Measurements from ENCODE around the gene ZCCHC24. TPM values are rescaled to one million over a fixed set of nuclear protein-coding genes. Genes with fewer than 3 reads are reported as not detected.

ZCCHC24 gene
- total and polyA plus RNA-seq, 2 of the 8 experiments (the other 6 are each of a cell fraction or from before 2014, with no cell fraction given): 3.9 to 6.9 TPM

- no peak overlapping the region for H2BK5ac ChIP-seq (ENCODE audit: low read depth, low read length)
- no peak overlapping the region for H3K18ac ChIP-seq (ENCODE audit: extremely low read depth, low read length)
- H2BK20ac ChIP-seq (ENCODE audit: low read length): no peak overlapping the region
- ChIA-PET CTCF (ENCODE audit: partially characterized antibody) (interaction anchor here (0.7 to 10.0 kb wide), 37 partner anchors 8 to 361 kb away, joined by 3 to 101 read pairs (median 6); partner anchors contain the start of genes PPIF and ZCCHC24), POLR2A (ENCODE audit: partially characterized antibody) (interaction anchor here (1.2 kb wide), 1 partner anchor 44 kb away, joined by 3 read pairs; no protein-coding TSS in a partner anchor)
- H3K9me3 ChIP-seq (ENCODE audit: insufficient read depth in 2 of 2, low read depth in 1 of 2, low read length in 1 of 2): no peaks in the 10 kb centered on the region
- H2BK120ac ChIP-seq (replicated peaks; ENCODE audit: low read depth, low read length): no peak overlapping the region
- no peak overlapping the region for H2BK15ac ChIP-seq (ENCODE audit: low read length)
- H3K9ac ChIP-seq (replicated peaks in 1 of 4; ENCODE audit: extremely low read depth in 1 of 4, low read depth in 3 of 4, low read length in 3 of 4): no peak overlapping the region
- H2AFZ ChIP-seq (ENCODE audit: low read length): no peak overlapping the region
- no peak overlapping the region for H3K23ac ChIP-seq (ENCODE audit: insufficient read length)
- H4K91ac ChIP-seq (replicated peaks; ENCODE audit: insufficient read length, low read length): no peak overlapping the region
- no peak overlapping the region for H4K8ac ChIP-seq (ENCODE audit: extremely low read depth, insufficient read depth, low read length)
- no peaks in the 10 kb centered on the region for H3K36me3 ChIP-seq (ENCODE audit: control insufficient read depth in 2 of 4, insufficient read depth in 4 of 4, low read length in 3 of 4)
- H3K4me1 ChIP-seq (replicated peaks in 1 of 4; ENCODE audit: control insufficient read depth in 3 of 4, insufficient read depth in 4 of 4, low read length in 3 of 4): peaks cover 0 to 3% (median 0%) of the 10 kb centered on the region in 4 experiments; a peak in 1 of 7 replicates
- no peaks in the 10 kb centered on the region for H4K20me1 ChIP-seq (replicated peaks in 1 of 2; ENCODE audit: control insufficient read depth in 1 of 2, insufficient read depth in 2 of 2, low read length in 2 of 2)
- no peak overlapping the region for H3K4ac ChIP-seq (replicated peaks; ENCODE audit: insufficient read length, low read depth, low read length)
- no peaks in the 10 kb centered on the region for H3K79me1 ChIP-seq (ENCODE audit: low read depth, low read length)
- DNase-seq (ENCODE audit: low read depth in 1 of 2, low spot score in 2 of 2) (no peak), FAIRE-seq (no peak)
- H3K79me2 ChIP-seq (ENCODE audit: control insufficient read depth in 1 of 2, insufficient read depth in 2 of 2, low read length in 2 of 2): no peaks in the 10 kb centered on the region
- peaks cover 0 to 4% (median 0%) of the 10 kb centered on the region in 4 experiments; a peak in 2 of 7 replicates for H3K27me3 ChIP-seq (replicated peaks in 1 of 4; ENCODE audit: control insufficient read depth in 3 of 4, extremely low read depth in 1 of 4, insufficient read depth in 3 of 4, low read length in 3 of 4)
- TF ChIP-seq EGR1 (IDR thresholded peaks at IDR 0.05; ENCODE audit: borderline replicate concordance, low read depth, low read length) (no peak), CHD2 (IDR thresholded peaks at IDR 0.05; ENCODE audit: low read length) (no peak), BACH1 (IDR thresholded peaks at IDR 0.05; ENCODE audit: low read length) (no peak)
- H3K14ac ChIP-seq (ENCODE audit: insufficient read length): no peak overlapping the region
- no peak overlapping the region for H3K56ac ChIP-seq (replicated peaks; ENCODE audit: insufficient read length, low read depth, low read length)
- 82% methylated on average over 5 of the region's 5 CpGs; no CpG with 5 or more reads in 1 of the 2 experiments for WGBS, 2 experiments (ENCODE audit: extremely low coverage in 1 of 2, insufficient coverage in 1 of 2, insufficient read length in 1 of 2, insufficient replicate concordance in 2 of 2, low coverage in 1 of 2, low lambda C conversion rate in 2 of 2, missing lambda C conversion rate in 1 of 2)
- H3K27ac ChIP-seq (ENCODE audit: low read depth, low read length): no peak overlapping the region
- H2AK5ac ChIP-seq (ENCODE audit: low read depth, low read length): no peak overlapping the region
- no peak overlapping the region for H2BK12ac ChIP-seq (ENCODE audit: low read depth, low read length)
- H3K4me3 ChIP-seq (ENCODE audit: extremely low read depth in 1 of 4, insufficient read depth in 2 of 4, low read depth in 3 of 4, low read length in 4 of 4): no peak overlapping the region
- no peaks in the 10 kb centered on the region for H3K23me2 ChIP-seq (ENCODE audit: low read depth, low read length)
- no peak overlapping the region for H3K4me2 ChIP-seq (ENCODE audit: insufficient read depth in 1 of 2, low read depth in 2 of 2, low read length in 2 of 2)
- H4K5ac ChIP-seq (ENCODE audit: insufficient read length, low read depth, low read length): no peak overlapping the region
These were observed 42.9 kb upstream of the ZCCHC24 start for GRCh38 chr10:79488336-79488735.
